Type B pancreatic cell (in vitro differentiated cells): ENCODE results near the gene TWIST1. TPM values are rescaled to one million over a fixed set of nuclear protein-coding genes. Genes with fewer than 3 reads are reported as not detected.

Source experiments
- DNase-seq: peaks from one replicate; pipeline ENCODE4 v3.0.0; 2021; ENCODE audit warnings: mixed read lengths; ENCODE audit not compliant: unreplicated experiment; ENCODE audit errors: extremely low spot score
- H3K27ac Mint-ChIP-seq: 2 replicates; pipeline ENCODE4 v1.8.0; 2021; ENCODE audit warnings: mild to moderate bottlenecking, mixed read lengths
- H3K27me3 Mint-ChIP-seq: 2 replicates; pipeline ENCODE4 v1.8.0; 2021; ENCODE audit warnings: mixed read lengths
- H3K36me3 Mint-ChIP-seq: 2 replicates; pipeline ENCODE4 v1.8.0; 2021; ENCODE audit warnings: mixed read lengths
- H3K4me1 Mint-ChIP-seq: one replicate; pipeline ENCODE4 v1.8.0; 2021; ENCODE audit warnings: mixed read lengths; ENCODE audit not compliant: unreplicated experiment
- H3K4me3 Mint-ChIP-seq: 2 replicates; pipeline ENCODE4 v1.8.0; 2021; ENCODE audit warnings: mild to moderate bottlenecking, mixed read lengths
- H3K9me3 Mint-ChIP-seq: 2 replicates; pipeline ENCODE4 v1.8.0; 2021; ENCODE audit warnings: mixed read lengths
- CTCF ChIP-seq: fragments of 200-600 bp; sonication (generic); conservative IDR thresholded peaks from 2 replicates; pipeline ENCODE4 v1.5.0; 2021; ENCODE audit warnings: antibody characterized with exemption, mild to moderate bottlenecking
- total RNA-seq: library from RNA; stranded (reverse); gene quantifications from 2 replicates; pipeline ENCODE4 v1.2.1, GENCODE V29; 2021; ENCODE audit warnings: low replicate concordance

TWIST1 gene
- total RNA-seq, 1 donor from 2014 or later = 121 TPM

GRCh38 chr7:19121977-19122588, 4.6 kb upstream of the TWIST1 start:
- Mint-ChIP-seq H3K27ac (no peak overlapping the region), H3K9me3 (no peaks in the 10 kb centered on the region)
- peak; percentile 85 for TF ChIP-seq CTCF

GRCh38 chr7:19119870-19120486, 2.5 kb upstream of the TWIST1 start:
- peaks cover 4% of the 10 kb centered on the region for H3K36me3 Mint-ChIP-seq
- H3K27me3 Mint-ChIP-seq = peaks cover 71% of the 10 kb centered on the region
- TF ChIP-seq CTCF = no peak
- H3K9me3 Mint-ChIP-seq = no peaks in the 10 kb centered on the region
- no peak for DNase-seq
- peaks cover 14% of the 10 kb centered on the region for H3K4me1 Mint-ChIP-seq
- peak overlapping the region; percentile 92 for H3K4me3 Mint-ChIP-seq
- H3K27ac Mint-ChIP-seq = peak overlapping the region; percentile 33

More at GRCh38 chr7:19121977-19122588, 4.6 kb upstream of the TWIST1 start:
- no peaks in the 10 kb centered on the region for H3K36me3 Mint-ChIP-seq
- H3K4me1 Mint-ChIP-seq = peaks cover 14% of the 10 kb centered on the region
- no peak for DNase-seq
- H3K4me3 Mint-ChIP-seq = peak overlapping the region; percentile 35
- peaks cover 72% of the 10 kb centered on the region for H3K27me3 Mint-ChIP-seq

GRCh38 chr7:19119372-19119771, 1.9 kb upstream of the TWIST1 start:
- peak overlapping the region; percentile 92 for H3K4me3 Mint-ChIP-seq
- no peaks in the 10 kb centered on the region for H3K9me3 Mint-ChIP-seq
- H3K27ac Mint-ChIP-seq = peak overlapping the region; percentile 60
- peaks cover 7% of the 10 kb centered on the region for H3K36me3 Mint-ChIP-seq
- TF ChIP-seq CTCF = no peak
- peaks cover 14% of the 10 kb centered on the region for H3K4me1 Mint-ChIP-seq
- H3K27me3 Mint-ChIP-seq = peaks cover 75% of the 10 kb centered on the region
- no peak for DNase-seq

GRCh38 chr7:19118636-19119371, 1.4 kb upstream of the TWIST1 start:
- peak overlapping the region; percentile 60 for H3K27ac Mint-ChIP-seq

More at GRCh38 chr7:19118636-19119371, 1.4 kb upstream of the TWIST1 start:
- no peak for TF ChIP-seq CTCF
- H3K4me3 Mint-ChIP-seq = peak overlapping the region; percentile 92
- peaks cover 11% of the 10 kb centered on the region for H3K36me3 Mint-ChIP-seq
- no peak for DNase-seq
- peaks cover 14% of the 10 kb centered on the region for H3K4me1 Mint-ChIP-seq
- no peaks in the 10 kb centered on the region for H3K9me3 Mint-ChIP-seq
- H3K27me3 Mint-ChIP-seq = peaks cover 75% of the 10 kb centered on the region
